Adrenal gland (tissue), 5 donors: ENCODE measurements around the gene MAP4.

Experiments used
- CTCF ChIP-seq, 6 experiments: fragments of 450-650 bp in 4 of 6; fragments of 200-600 bp in 2 of 6; sonication (generic) in 1 of 6; IDR thresholded peaks; 1 replicate in 5 of 6; 2 replicates in 1 of 6; pipeline versions ENCODE4 v1.5.1 to v1.8.0; 2016 to 2021; ENCODE audit warnings: antibody characterized with exemption in 6 of 6, mild to moderate bottlenecking in 2 of 6, moderate library complexity in 1 of 6
- POLR2A ChIP-seq, 2 donors: fragments of 450-650 bp; IDR thresholded peaks; one replicate each; pipeline ENCODE4 v1.6.1; 2017; ENCODE audit warnings: antibody characterized with exemption in 2 of 2, mild to moderate bottlenecking in 2 of 2, moderate library complexity in 1 of 2
- donor health status: DM: no; HTN: no; CAD: no.

DNA sequence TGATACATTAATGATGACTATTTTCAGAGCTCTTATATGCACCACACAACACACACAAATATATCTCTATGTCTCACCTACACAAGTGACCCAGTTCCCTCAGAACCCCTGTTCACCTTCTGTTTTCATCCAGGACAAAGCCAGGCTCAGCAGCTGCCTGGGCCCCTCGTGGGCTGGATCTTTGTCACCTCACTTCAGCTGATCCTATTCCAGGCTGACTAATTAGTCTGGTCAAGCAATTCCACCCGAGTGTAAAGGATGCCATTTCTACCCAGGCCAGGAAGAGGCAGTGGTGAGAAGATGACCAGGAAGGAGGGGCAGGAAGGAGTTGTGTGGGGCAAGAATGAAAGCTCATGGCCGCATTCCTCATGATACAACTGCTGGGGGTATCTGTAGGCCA, 151.0 kb downstream of the MAP4 start:
- TF ChIP-seq CTCF (IDR thresholded peaks at IDR 0.05) (no peak), POLR2A (IDR thresholded peaks at IDR 0.05) (no peak)
